ENCODE measurements around the gene ZFP69B.

GRCh38 chr1:40451238-40451585, 936 bp downstream of the ZFP69B start:
- TF ChIP-seq RAD21 (IDR thresholded peaks at IDR 0.05; ENCODE audit: low read length) (no peak), CTCF (conservative IDR thresholded peaks at IDR 0.05; ENCODE audit: low read depth, low read length) (no peak), MAZ (IDR thresholded peaks at IDR 0.05; ENCODE audit: borderline replicate concordance, low read depth, low read length) (no peak)
